GDM1 (cell line): Measurements from ENCODE around the gene UVRAG.

Experiments used
- DNase-seq: peaks from one replicate; lab custom pipeline; 2025; lab: John Stamatoyannopoulos, UW

The UVRAG gene

DNA sequence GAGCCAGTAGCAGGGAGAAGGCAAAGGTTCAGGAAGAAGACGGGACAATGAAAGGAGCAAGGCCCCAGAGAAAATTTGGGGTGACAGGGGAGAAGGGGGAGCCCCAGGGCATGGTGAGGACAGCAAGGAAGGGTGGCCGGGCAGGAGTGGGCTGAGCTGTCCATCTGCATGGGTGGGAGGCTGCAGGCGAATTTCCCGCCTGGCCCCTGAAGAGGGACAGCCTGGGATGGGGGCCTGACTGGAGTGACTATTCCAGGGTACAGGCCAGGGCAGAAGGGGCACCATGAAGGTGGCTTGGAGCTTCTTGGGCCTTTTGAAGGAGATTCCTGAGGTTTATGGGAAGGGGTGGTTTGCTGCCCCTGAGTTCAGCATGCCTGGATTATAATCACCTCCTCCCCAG, 335.1 kb downstream of the UVRAG start:
- DNase-seq, result no peak

- no peak for DNase-seq
These were observed 336.6 kb downstream of the UVRAG start for GRCh38 chr11:76151556-76152085.

GRCh38 chr11:76152086-76152681, 337.2 kb downstream of the UVRAG start:
- peak; percentile 73 for DNase-seq

DNA sequence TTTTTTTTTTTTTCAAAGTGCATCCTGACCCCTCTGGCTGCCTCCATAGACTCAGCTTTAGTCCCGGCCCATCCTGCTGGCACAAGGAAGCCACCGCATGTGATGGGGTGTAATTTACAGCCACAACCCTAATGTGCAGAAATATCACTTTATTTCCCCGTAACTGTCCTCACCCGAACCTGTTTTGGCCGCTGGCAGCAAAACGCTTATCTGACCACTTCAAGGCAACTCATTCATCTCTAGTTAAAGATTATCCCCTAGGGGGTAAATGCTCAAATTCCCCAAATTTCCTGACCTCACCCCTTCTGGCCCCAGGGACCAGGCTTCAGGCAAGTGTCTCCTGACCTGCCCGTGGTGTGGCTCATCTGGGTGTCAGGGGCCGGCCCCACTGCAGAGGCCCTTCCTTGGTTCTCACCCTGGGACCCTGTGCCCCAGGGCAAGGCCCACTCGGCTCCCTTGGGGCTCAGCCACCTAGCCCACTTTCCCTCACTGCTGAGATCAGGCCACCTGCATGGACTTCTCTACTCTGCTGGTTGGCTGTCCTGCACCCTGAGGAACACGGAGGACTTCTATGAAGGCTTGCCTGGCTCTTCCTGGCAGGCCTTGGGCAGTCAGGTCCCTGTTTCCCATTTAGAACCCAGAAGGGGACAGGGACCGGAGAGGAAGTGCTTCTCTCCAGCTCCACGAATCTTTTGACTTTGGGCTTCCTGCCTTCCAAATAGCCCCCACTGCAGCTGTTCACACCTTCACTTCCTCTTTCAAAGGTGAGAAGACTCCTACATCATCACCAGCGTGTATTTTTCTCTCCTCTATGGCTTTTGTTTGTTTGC, 337.9 kb downstream of the UVRAG start:
- DNase-seq, result no peak

DNA sequence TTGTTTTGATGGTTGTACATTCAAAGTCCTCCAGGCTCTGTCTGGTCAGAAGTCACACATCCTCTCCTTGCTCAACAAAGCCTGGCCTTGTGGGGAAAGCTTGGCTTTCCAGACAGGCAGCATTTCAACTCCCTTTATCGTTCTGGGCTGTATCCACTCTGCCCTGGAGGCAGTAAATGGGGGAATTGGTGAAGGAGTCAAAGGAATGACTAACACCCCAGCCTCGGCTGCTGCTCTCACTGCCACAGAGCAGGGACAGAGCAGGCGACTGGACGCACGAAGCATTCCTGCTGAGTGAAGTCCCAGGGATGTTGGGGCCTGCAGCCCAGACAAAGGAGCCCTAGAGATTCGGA, 338.5 kb downstream of the UVRAG start:
- DNase-seq, result no peak

GRCh38 chr11:76155500-76156227, 340.7 kb downstream of the UVRAG start:
- no peak for DNase-seq

DNA sequence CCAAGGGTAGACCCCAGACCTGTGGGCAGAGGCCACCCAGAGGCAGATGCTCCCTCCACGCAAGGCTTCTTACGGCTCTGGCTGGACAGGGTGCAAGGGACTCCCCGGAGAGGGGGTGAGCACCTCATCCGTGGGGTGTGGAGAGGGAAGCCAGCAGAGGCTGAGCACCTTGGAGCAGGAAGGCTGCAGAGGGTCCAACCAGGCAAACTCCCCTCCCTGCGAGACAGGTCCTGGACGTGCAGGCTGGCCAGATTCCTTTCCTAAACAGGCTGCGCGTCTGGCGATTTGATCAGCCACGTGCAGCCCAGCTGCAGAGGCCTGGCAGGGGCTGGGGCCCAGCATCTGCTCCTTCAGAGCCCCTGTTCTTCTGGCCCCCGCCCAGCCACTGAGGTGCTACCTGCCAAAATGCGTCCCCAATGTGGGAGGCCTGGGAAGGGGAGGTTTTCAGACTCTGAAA, 342.0 kb downstream of the UVRAG start:
- no peak for DNase-seq

DNA sequence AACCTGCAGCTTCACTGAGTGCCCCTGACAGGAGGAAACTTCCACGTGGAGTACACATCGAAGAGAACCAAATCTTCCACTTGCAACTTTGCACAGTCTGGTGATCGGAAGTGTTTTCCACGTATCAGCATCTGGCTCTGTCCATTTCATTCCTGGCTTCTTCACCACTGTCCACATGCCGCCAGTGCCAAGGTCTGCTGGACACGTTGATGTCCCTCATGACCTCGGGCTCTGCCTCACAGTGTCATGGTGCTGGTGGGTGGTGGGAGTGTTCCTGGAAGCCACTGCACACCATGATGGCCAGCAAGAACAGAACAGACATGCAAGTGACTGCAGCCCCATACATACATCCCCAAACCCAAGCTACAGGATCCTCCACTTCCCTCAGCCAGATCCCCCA, 342.9 kb downstream of the UVRAG start:
- no peak for DNase-seq

- no peak for DNase-seq
These were observed 343.6 kb downstream of the UVRAG start for GRCh38 chr11:76158394-76159302.

DNA sequence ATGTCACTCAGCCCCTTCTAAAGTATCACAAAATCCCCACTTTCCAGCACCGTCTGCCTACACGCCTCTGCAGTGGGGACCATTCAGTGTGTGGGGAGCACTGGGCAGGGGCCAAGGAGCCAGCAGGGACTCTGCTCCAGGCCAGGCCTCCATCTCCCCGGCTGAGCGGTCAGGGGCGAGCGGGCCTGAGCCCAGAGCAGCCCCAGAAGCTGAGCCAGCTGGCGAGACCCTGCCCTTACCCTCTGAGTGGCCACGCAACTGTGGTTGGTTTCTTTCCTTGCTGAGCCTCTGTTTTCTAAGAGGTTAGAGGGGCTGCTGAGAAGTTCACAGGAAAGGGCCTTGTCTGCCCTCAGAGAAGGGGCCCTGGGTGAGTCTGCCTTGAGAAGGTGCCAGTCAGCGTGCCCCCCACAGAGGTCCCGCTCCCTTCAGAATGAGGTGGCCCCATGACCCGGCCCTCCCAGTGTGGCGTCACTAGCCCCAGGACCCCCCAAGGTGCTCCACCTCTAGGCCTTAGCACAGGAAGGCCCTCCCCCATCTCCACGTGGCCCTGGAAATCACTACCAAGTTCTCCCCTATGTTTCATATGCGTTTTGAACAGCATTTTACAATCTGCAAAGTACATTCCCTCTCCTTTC, 344.4 kb downstream of the UVRAG start:
- DNase-seq, result no peak

GRCh38 chr11:76159983-76160661, 345.1 kb downstream of the UVRAG start:
- no peak for DNase-seq

DNA sequence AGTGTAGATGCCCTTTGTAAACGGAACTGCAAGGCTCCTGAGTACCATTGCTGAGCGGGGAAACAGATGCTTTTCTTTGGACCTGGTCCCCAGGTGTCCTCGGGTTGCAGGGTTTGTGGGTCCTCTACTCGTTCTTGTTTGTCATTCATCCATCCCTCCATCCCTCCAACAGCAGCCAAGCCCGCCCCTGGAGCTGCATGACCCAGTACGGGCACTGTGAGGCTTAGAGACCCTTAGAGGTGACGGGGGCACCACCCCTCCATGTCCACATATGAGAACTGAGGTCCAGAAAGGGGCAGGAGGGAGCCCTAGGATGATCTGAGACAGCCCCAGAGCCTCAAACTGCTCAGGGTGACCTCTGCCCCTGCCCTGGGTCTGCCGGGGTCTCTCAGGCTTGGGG, 345.8 kb downstream of the UVRAG start:
- no peak for DNase-seq

GRCh38 chr11:76161261-76161961, 346.4 kb downstream of the UVRAG start:
- DNase-seq, result no peak

- no peak for DNase-seq
These were observed 347.6 kb downstream of the UVRAG start for GRCh38 chr11:76162336-76163288.

DNA sequence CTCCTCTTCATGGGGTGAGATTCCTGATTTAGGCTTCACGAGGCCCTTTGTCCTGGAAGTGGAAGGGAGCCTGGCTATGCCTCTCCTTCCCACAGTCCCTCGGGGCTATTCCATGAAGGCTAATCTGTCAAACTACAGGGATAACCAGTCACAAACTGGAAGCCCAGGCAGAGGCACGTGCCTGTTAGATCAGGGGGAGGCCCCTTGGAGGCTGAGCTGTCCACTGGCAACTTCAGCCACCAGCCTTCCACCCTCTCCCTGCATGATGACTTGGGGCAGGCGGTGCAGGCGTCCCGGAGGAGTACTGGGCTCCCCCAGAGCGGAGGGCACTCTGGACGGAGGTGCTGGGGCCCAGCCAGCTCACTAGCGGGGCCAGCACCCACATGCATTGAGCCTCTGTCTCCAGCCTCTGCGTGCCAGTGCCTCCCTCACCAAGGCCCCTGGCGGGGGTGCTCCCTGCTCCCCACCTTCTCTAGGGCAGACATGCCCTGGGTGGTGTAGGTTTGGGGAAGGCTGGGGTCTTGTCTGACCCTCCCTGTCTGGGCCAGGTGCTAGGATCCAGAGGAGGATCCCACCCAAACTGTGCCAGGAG, 348.4 kb downstream of the UVRAG start:
- no peak for DNase-seq

GRCh38 chr11:76164081-76164480, 349.1 kb downstream of the UVRAG start:
- no peak for DNase-seq

DNA sequence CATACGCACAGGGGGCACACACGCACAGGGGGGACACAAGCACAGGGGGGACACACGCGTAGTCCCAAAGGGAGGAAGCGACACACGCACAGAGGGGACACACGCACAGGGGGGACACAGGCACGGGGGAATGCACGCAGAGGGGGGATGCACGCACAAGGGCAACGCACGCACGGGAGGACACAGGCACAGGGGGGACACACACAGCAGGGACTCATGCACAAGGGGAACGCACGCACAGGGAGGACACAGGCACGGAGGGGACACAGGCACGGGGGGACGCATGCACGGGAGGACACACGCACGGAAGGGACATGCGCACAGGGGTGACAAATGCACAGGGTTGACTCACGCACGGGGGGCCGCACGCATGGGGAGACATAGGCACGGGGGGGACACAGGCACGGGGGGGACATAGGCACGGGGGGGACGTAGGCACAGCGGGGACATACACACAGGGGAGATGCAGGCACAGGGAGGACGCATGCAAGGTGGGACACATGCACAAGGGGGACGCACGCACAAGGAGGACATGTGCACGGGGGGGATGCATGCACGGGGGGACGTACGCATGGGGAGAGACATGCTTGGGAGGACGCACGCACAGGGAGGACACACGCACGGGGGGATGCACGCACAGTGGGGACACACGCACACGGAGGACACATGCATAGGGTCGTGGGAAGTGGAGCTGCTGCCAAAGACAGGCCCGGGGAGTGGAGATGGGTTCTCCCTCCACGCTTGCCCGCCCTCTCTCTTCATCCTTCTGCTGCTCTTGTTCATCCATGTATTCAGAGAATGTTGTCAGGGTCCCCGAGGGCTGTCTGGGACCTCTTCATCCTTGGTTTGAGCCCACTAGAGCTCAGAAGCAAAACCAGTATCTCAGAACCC, 350.1 kb downstream of the UVRAG start:
- DNase-seq, result no peak
